ENCODE data around the gene CMSS1. TPM values are rescaled to one million over a fixed set of nuclear protein-coding genes. Genes with fewer than 3 reads are reported as not detected.

The CMSS1 gene
- polyA plus RNA-seq, 1 donor from 2014 or later = 31.8 TPM

- Histone ChIP-seq H3K27ac (ENCODE audit: low read length) (no peak overlapping the region), H3K4me3 (ENCODE audit: low read length) (no peak overlapping the region), H2AFZ (ENCODE audit: low read depth, low read length) (no peak overlapping the region), H3K9me2 (ENCODE audit: insufficient read depth, low read length) (no peaks in the 10 kb centered on the region), H3K9me3 (ENCODE audit: low read length) (no peaks in the 10 kb centered on the region), H3F3A (ENCODE audit: insufficient read depth, low read length, poor library complexity, severe bottlenecking) (no peaks in the 10 kb centered on the region), H3K36me3 (ENCODE audit: insufficient read depth, low read length) (no peaks in the 10 kb centered on the region), H3K9ac (ENCODE audit: low read length) (no peak overlapping the region), H3K4me2 (ENCODE audit: low read length) (no peak overlapping the region), H4K20me1 (ENCODE audit: insufficient read depth) (no peaks in the 10 kb centered on the region), H3K79me2 (replicated peaks; ENCODE audit: insufficient read depth, low read length) (no peaks in the 10 kb centered on the region), H3K27me3 (ENCODE audit: insufficient read depth, low read depth, low read length) (no peaks in the 10 kb centered on the region)
- no peak for TF ChIP-seq SMC3 (conservative IDR thresholded peaks at IDR 0.05; ENCODE audit: poor library complexity)
- TF ChIP-seq POLR2AphosphoS5 (IDR thresholded peaks at IDR 0.05) = no peak
- TF ChIP-seq EZH2 (IDR thresholded peaks at IDR 0.05; ENCODE audit: borderline replicate concordance, insufficient read depth, low read length, poor library complexity, severe bottlenecking) = no peak
- no peak for TF ChIP-seq RAD21 (conservative IDR thresholded peaks at IDR 0.05)
- no peak for TF ChIP-seq TAF1 (IDR thresholded peaks at IDR 0.05; ENCODE audit: low read depth)
- no peak for TF ChIP-seq REST (IDR thresholded peaks at IDR 0.05; ENCODE audit: borderline replicate concordance)
- TF ChIP-seq MXI1 (conservative IDR thresholded peaks at IDR 0.05; ENCODE audit: poor library complexity, severe bottlenecking) = no peak
- no peak for TF ChIP-seq EP300 (conservative IDR thresholded peaks at IDR 0.05; ENCODE audit: poor library complexity, severe bottlenecking)
These were observed 264.5 kb downstream of the CMSS1 start for GRCh38 chr3:100081986-100082692.

GRCh38 chr3:100082714-100083113 is 265.1 kb downstream of the CMSS1 start:
- no peak overlapping the region for H2AFZ ChIP-seq (ENCODE audit: low read depth, low read length)
- TF ChIP-seq POLR2AphosphoS5 (IDR thresholded peaks at IDR 0.05) (no peak), EP300 (conservative IDR thresholded peaks at IDR 0.05; ENCODE audit: poor library complexity, severe bottlenecking) (no peak), REST (IDR thresholded peaks at IDR 0.05; ENCODE audit: borderline replicate concordance) (no peak), SMC3 (conservative IDR thresholded peaks at IDR 0.05; ENCODE audit: poor library complexity) (no peak), CTCF (IDR thresholded peaks at IDR 0.05; ENCODE audit: poor library complexity, severe bottlenecking) (no peak)
- H3K79me2 ChIP-seq (replicated peaks; ENCODE audit: insufficient read depth, low read length) = no peaks in the 10 kb centered on the region
- no peak overlapping the region for H3K27ac ChIP-seq (ENCODE audit: low read length)
- H3K9me2 ChIP-seq (ENCODE audit: insufficient read depth, low read length) = no peaks in the 10 kb centered on the region
- no peaks in the 10 kb centered on the region for H3K27me3 ChIP-seq (ENCODE audit: insufficient read depth, low read depth, low read length)
- H4K20me1 ChIP-seq (ENCODE audit: insufficient read depth) = no peaks in the 10 kb centered on the region
- no peaks in the 10 kb centered on the region for H3F3A ChIP-seq (ENCODE audit: insufficient read depth, low read length, poor library complexity, severe bottlenecking)
- no peaks in the 10 kb centered on the region for H3K36me3 ChIP-seq (ENCODE audit: insufficient read depth, low read length)
- H3K9me3 ChIP-seq (ENCODE audit: low read length) = no peaks in the 10 kb centered on the region
- no peak overlapping the region for H3K9ac ChIP-seq (ENCODE audit: low read length)
- H3K4me2 ChIP-seq (ENCODE audit: low read length) = no peak overlapping the region
- H3K4me3 ChIP-seq (ENCODE audit: low read length) = no peak overlapping the region
